Transverse colon (tissue), 3 donors: ENCODE measurements around the gene NHERF1.

Experiments
- EP300 ChIP-seq: sonication (generic); formaldehyde crosslinking; IDR thresholded peaks from one replicate; pipeline ENCODE4 v1.6.1; 2017; ENCODE audit warnings: antibody characterized with exemption, low read depth
- TF ChIP-seq, protein P1 (sequence below), 5 experiments: fragments of 200-600 bp in 3 of 5; fragments of 450-650 bp in 2 of 5; sonication (generic) in 3 of 5; IDR thresholded peaks; 1 replicate in 2 of 5; 2 replicates in 3 of 5; pipeline ENCODE4 v1.5.1; 2016 to 2017; ENCODE audit warnings: antibody characterized with exemption in 5 of 5, inconsistent platforms in 3 of 5, mild to moderate bottlenecking in 2 of 5, moderate library complexity in 1 of 5

DNA sequence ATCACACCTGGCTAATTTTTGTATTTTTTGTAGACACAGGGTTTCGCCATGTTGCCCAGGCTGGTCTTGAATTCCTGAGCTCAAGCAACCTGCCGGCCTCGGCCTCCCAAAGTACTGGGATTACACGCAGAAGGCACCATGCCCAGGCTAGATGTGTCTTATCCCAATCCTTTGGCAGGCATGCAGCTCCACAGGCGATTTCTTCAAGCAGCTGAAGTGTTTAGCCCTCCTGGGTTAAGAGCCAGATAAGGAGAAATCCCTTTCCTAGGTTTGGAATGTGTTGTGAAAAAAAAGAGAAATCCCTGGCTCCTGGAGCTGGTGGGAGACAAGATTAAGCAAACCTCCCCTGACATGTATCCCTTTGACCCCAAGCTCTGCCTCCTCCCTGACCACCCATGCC is 2.1 kb upstream of the NHERF1 start:
- TF ChIP-seq, protein P1, sequence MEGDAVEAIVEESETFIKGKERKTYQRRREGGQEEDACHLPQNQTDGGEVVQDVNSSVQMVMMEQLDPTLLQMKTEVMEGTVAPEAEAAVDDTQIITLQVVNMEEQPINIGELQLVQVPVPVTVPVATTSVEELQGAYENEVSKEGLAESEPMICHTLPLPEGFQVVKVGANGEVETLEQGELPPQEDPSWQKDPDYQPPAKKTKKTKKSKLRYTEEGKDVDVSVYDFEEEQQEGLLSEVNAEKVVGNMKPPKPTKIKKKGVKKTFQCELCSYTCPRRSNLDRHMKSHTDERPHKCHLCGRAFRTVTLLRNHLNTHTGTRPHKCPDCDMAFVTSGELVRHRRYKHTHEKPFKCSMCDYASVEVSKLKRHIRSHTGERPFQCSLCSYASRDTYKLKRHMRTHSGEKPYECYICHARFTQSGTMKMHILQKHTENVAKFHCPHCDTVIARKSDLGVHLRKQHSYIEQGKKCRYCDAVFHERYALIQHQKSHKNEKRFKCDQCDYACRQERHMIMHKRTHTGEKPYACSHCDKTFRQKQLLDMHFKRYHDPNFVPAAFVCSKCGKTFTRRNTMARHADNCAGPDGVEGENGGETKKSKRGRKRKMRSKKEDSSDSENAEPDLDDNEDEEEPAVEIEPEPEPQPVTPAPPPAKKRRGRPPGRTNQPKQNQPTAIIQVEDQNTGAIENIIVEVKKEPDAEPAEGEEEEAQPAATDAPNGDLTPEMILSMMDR (IDR thresholded peaks at IDR 0.05), result no peak
- TF ChIP-seq EP300, result no peak
